ENCODE results near the gene PCBP4. TPM values are rescaled to one million over a fixed set of nuclear protein-coding genes. Genes with fewer than 3 reads are reported as not detected.

PCBP4 gene
- polyA plus RNA-seq, 6 donors from 2014 or later: 3.0 to 5.7 (median 5.0) TPM

DNA sequence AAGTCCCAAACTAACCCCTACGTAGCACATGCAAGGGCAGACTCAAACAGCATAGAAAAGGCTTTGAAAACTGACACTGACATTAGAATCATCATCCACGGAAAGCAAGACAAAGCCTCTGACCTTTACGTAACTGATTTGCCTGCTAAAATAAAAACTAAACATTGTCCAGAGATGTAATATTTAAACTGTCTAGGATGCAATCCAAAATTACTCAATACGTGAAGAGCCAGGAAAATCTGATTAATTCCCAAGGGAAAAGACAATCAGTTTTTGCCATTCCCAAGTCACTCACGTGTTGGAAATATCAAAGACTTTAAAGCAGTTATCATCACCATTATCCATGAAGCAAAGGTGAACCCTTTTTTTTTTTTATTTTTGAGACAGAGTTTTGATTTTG is 50.8 kb downstream of the PCBP4 start:
- Mint-ChIP-seq H3K36me3 (no peaks in the 10 kb centered on the region), H3K4me3 (no peak overlapping the region), H3K27ac (peak overlapping the region in 1 of 6 donors; percentile 15), H3K4me1 (no peaks in the 10 kb centered on the region), H3K9me3 (no peaks in the 10 kb centered on the region), H3K27me3 (peaks cover 15 to 18% (median 18%) of the 10 kb centered on the region in 3 donors)
- no peak for DNase-seq
- ATAC-seq (ENCODE audit: low read depth in 2 of 2): no peak

DNA sequence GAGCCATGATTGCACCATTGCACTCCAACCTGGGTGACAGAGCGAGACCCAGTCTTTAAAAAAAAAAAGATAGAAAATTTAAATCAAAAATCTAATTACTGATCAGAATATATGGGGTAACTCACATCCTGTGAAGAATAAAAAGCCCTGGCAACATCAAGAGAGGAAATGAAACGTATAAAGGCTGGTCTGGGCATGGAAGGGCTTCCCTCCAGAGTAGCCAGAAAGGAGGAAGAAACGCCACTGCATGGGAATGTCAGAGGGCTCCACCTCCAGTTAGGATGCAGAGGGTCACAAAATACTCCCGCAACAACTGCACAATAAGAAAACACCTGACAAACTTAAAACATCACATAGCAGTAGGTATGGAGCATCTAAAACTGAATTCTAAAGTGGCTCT is 59.2 kb downstream of the PCBP4 start:
- Mint-ChIP-seq H3K27ac (peak overlapping the region in 1 of 6 donors; percentile 37), H3K4me1 (no peaks in the 10 kb centered on the region), H3K4me3 (no peak overlapping the region), H3K27me3 (peaks cover 14 to 56% (median 46%) of the 10 kb centered on the region in 3 donors), H3K9me3 (peaks cover 14 to 46% (median 31%) of the 10 kb centered on the region in 7 donors), H3K36me3 (peaks cover 13 to 43% of the 10 kb centered on the region in 2 donors)
- DNase-seq (no peak), ATAC-seq (ENCODE audit: low read depth in 2 of 2) (no peak)

Other genes starting within 250 kb of the PCBP4 start
- not detected for gene IQCF6, start 188.2 kb downstream of the PCBP4 start, polyA plus RNA-seq (ENCODE audit: low read depth in 6 of 6)
- not detected for gene IQCF2, start 105.8 kb downstream of the PCBP4 start, polyA plus RNA-seq (ENCODE audit: low read depth in 6 of 6)
- gene IQCF5, start 91.9 kb downstream of the PCBP4 start, polyA plus RNA-seq (ENCODE audit: low read depth in 6 of 6): not detected
- gene IQCF1, start 64.1 kb downstream of the PCBP4 start, polyA plus RNA-seq (ENCODE audit: low read depth in 6 of 6): not detected
- gene RRP9, start 25.6 kb downstream of the PCBP4 start, polyA plus RNA-seq (ENCODE audit: low read depth in 6 of 6): 10 to 100 TPM; 16.5 to 29.9 (median 21.4) TPM
- gene PARP3, start 25.1 kb downstream of the PCBP4 start, polyA plus RNA-seq (ENCODE audit: low read depth in 6 of 6): 1 to 10 TPM; 3.5 to 8.4 (median 4.5) TPM
- not detected for gene GPR62, start 12.1 kb downstream of the PCBP4 start, polyA plus RNA-seq (ENCODE audit: low read depth in 6 of 6)
- gene ABHD14B, start 6.6 kb upstream of the PCBP4 start, polyA plus RNA-seq (ENCODE audit: low read depth in 6 of 6): 10 to 100 TPM; 60.4 to 65.8 (median 63.4) TPM
- gene ABHD14A, start 7.6 kb upstream of the PCBP4 start, polyA plus RNA-seq (ENCODE audit: low read depth in 6 of 6): 10 to 100 TPM; 32.9 to 66.0 (median 40.4) TPM
- 10 to 100 TPM; 15.2 to 23.1 (median 18.4) TPM for gene ACY1, start 16.1 kb upstream of the PCBP4 start, polyA plus RNA-seq (ENCODE audit: low read depth in 6 of 6)
- 1,000 to 10,000 TPM in 5 of 6 donors, 100 to 1,000 TPM in 1; 871 to 1,582 (median 1,414) TPM for gene RPL29, start 28.4 kb upstream of the PCBP4 start, polyA plus RNA-seq (ENCODE audit: low read depth in 6 of 6)
- under 1 TPM in 5 of 6 donors, not detected in 1; 0.11 to 0.82 (median 0.62) TPM for gene DUSP7, start 89.1 kb upstream of the PCBP4 start, polyA plus RNA-seq (ENCODE audit: low read depth in 6 of 6)
- gene POC1A, start 187.0 kb upstream of the PCBP4 start, polyA plus RNA-seq (ENCODE audit: low read depth in 6 of 6): 1 to 10 TPM; 1.2 to 4.9 (median 1.6) TPM
- 10 to 100 TPM; 10.3 to 25.6 (median 18.7) TPM for gene ALAS1, start 230.7 kb upstream of the PCBP4 start, polyA plus RNA-seq (ENCODE audit: low read depth in 6 of 6)